GM19397 (cell line): ENCODE measurements around the gene PPFIBP2.

Source experiments
- ATAC-seq: cut with Tn5 transposase; IDR thresholded peaks from one replicate; pipeline ENCODE4 v1.9.1; 2021; ENCODE audit warnings: mild to moderate bottlenecking, moderate library complexity; ENCODE audit not compliant: unreplicated experiment

PPFIBP2 gene

GRCh38 chr11:7683571-7683970 lies 169.8 kb downstream of the PPFIBP2 start:
- no peak for ATAC-seq

- ATAC-seq: no peak
Measured at GRCh38 chr11:7686761-7687160, 173.0 kb downstream of the PPFIBP2 start.

- ATAC-seq: no peak
Measured at GRCh38 chr11:7687386-7687785, 173.6 kb downstream of the PPFIBP2 start.

GRCh38 chr11:7688238-7688826 lies 174.5 kb downstream of the PPFIBP2 start:
- no peak for ATAC-seq

GRCh38 chr11:7689239-7689638 lies 175.4 kb downstream of the PPFIBP2 start:
- no peak for ATAC-seq

- ATAC-seq: no peak
Measured at GRCh38 chr11:7690648-7691047, 176.8 kb downstream of the PPFIBP2 start.

- no peak for ATAC-seq
Measured at GRCh38 chr11:7691759-7692350, 178.1 kb downstream of the PPFIBP2 start.

- ATAC-seq: no peak
Measured at GRCh38 chr11:7692426-7692825, 178.6 kb downstream of the PPFIBP2 start.

- ATAC-seq: no peak
Measured at GRCh38 chr11:7694235-7694634, 180.4 kb downstream of the PPFIBP2 start.

GRCh38 chr11:7696424-7696823 lies 182.6 kb downstream of the PPFIBP2 start:
- ATAC-seq: no peak
